ENCODE data around the gene DENND1B. TPM values are rescaled to one million over a fixed set of nuclear protein-coding genes. Genes with fewer than 3 reads are reported as not detected.

Gene DENND1B
- total RNA-seq, 1 experiment from 2014 or later: 6.3 TPM

DNA sequence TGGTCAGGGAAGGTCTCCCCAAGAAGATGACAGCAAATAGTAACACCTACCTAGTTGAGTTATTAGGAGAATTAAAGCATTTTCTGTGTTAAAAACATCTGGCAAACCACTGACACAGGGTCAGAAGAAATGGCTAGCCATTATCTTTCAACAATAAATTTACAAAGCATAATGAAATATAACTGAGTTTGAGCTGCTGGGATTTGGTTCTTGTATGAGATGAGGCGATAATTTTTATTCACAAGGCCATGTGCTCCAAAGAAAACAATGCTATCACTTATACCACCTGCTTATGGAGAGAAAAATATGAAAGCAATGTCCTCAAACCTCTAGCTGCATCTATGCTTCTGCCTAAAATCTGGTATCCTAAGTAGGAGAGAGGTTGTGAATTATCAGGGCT is 304.9 kb downstream of the DENND1B start:
- H3K14ac ChIP-seq (ENCODE audit: insufficient read depth, low read length): no peak overlapping the region
- Mint-ChIP-seq H3K9me3 (no peaks in the 10 kb centered on the region), H3K36me3 (ENCODE audit: insufficient read depth in 1 of 3, low read depth in 3 of 3) (no peaks in the 10 kb centered on the region), H3K4me1 (peaks cover 32 to 38% of the 10 kb centered on the region in 2 experiments), H3K27ac (peak overlapping the region in 2 of 3 experiments; percentile 55 to 60; a peak in 1 of 7 replicates), H3K4me3 (peak overlapping the region in 1 of 2 experiments; percentile 21; a peak in 2 of 5 replicates), H3K27me3 (ENCODE audit: low read depth) (no peaks in the 10 kb centered on the region)
- no CpG with 5 or more reads among the region's 1 CpG for WGBS (ENCODE audit: extremely low coverage, insufficient read length, low lambda C conversion rate)
- no peak overlapping the region for H2BK20ac ChIP-seq (ENCODE audit: low read depth, low read length, poor library complexity, severe bottlenecking)
- TF ChIP-seq, protein P1, sequence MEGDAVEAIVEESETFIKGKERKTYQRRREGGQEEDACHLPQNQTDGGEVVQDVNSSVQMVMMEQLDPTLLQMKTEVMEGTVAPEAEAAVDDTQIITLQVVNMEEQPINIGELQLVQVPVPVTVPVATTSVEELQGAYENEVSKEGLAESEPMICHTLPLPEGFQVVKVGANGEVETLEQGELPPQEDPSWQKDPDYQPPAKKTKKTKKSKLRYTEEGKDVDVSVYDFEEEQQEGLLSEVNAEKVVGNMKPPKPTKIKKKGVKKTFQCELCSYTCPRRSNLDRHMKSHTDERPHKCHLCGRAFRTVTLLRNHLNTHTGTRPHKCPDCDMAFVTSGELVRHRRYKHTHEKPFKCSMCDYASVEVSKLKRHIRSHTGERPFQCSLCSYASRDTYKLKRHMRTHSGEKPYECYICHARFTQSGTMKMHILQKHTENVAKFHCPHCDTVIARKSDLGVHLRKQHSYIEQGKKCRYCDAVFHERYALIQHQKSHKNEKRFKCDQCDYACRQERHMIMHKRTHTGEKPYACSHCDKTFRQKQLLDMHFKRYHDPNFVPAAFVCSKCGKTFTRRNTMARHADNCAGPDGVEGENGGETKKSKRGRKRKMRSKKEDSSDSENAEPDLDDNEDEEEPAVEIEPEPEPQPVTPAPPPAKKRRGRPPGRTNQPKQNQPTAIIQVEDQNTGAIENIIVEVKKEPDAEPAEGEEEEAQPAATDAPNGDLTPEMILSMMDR (conservative IDR thresholded peaks at IDR 0.05): no peak
- H4K5ac ChIP-seq (ENCODE audit: insufficient read length, low read depth, low read length): no peak overlapping the region
- no peak overlapping the region for H4K91ac ChIP-seq (ENCODE audit: insufficient read length, low read depth, low read length)
- no peak overlapping the region for H3K56ac ChIP-seq (ENCODE audit: insufficient read length, low read depth, low read length)
- no peak overlapping the region for H3K9ac ChIP-seq (ENCODE audit: extremely low read depth, insufficient read length, low read length)
- DNase-seq: no peak
- no peaks in the 10 kb centered on the region for H3K79me2 ChIP-seq (ENCODE audit: insufficient read depth, low read length)
- no peak overlapping the region for H3K4ac ChIP-seq (ENCODE audit: low read depth, low read length)
- peaks cover 7% of the 10 kb centered on the region for H3K4me1 ChIP-seq (ENCODE audit: insufficient read depth, low read length)
- H2BK12ac ChIP-seq (ENCODE audit: insufficient read length, low read depth, low read length): no peak overlapping the region
- no peak overlapping the region for H2AK5ac ChIP-seq (ENCODE audit: insufficient read length, low read length)
- H3K23me2 ChIP-seq (ENCODE audit: insufficient read length, low read depth, low read length, poor library complexity, severe bottlenecking): no peaks in the 10 kb centered on the region
- H3K4me2 ChIP-seq (ENCODE audit: insufficient read depth, insufficient read length, low read length): no peak overlapping the region
- H4K20me1 ChIP-seq (ENCODE audit: control insufficient read depth, insufficient read depth, insufficient read length): no peaks in the 10 kb centered on the region
- H3K23ac ChIP-seq (ENCODE audit: insufficient read length, low read depth, low read length): no peak overlapping the region
- H2AFZ ChIP-seq (ENCODE audit: low read length): no peak overlapping the region
- H3K27ac ChIP-seq (ENCODE audit: insufficient read length, low read depth, low read length): no peak overlapping the region
- H3T11ph ChIP-seq (ENCODE audit: low read length): no peak overlapping the region
- H4K8ac ChIP-seq (replicated peaks; ENCODE audit: insufficient read length, low read depth, low read length): no peak overlapping the region
- H3K79me1 ChIP-seq (ENCODE audit: insufficient read depth, low read depth, low read length, poor library complexity, severe bottlenecking): no peaks in the 10 kb centered on the region
- no peak overlapping the region for H2BK120ac ChIP-seq (ENCODE audit: low read depth, low read length, poor library complexity, severe bottlenecking)
- no peaks in the 10 kb centered on the region for H3K9me3 ChIP-seq (ENCODE audit: control insufficient read depth, low read depth, low read length)
- H2BK5ac ChIP-seq (ENCODE audit: insufficient read length, low read length): no peak overlapping the region
- no peak overlapping the region for H2BK15ac ChIP-seq (ENCODE audit: low read depth, low read length)
- H3K27me3 ChIP-seq (ENCODE audit: insufficient read depth, low read length): no peaks in the 10 kb centered on the region
- no peak overlapping the region for H3K18ac ChIP-seq (ENCODE audit: insufficient read length, low read depth, low read length)
